AG20443 (cell line): Measurements from ENCODE around the gene SIGLEC1.

Experiments
- DNase-seq: peaks from one replicate; pipeline ENCODE4 v3.0.0; 2012; ENCODE audit warnings: low spot score, mixed read lengths

SIGLEC1 gene

GRCh38 chr20:3679749-3680700, 32.4 kb downstream of the SIGLEC1 start:
- peak; percentile 77 for DNase-seq

DNA sequence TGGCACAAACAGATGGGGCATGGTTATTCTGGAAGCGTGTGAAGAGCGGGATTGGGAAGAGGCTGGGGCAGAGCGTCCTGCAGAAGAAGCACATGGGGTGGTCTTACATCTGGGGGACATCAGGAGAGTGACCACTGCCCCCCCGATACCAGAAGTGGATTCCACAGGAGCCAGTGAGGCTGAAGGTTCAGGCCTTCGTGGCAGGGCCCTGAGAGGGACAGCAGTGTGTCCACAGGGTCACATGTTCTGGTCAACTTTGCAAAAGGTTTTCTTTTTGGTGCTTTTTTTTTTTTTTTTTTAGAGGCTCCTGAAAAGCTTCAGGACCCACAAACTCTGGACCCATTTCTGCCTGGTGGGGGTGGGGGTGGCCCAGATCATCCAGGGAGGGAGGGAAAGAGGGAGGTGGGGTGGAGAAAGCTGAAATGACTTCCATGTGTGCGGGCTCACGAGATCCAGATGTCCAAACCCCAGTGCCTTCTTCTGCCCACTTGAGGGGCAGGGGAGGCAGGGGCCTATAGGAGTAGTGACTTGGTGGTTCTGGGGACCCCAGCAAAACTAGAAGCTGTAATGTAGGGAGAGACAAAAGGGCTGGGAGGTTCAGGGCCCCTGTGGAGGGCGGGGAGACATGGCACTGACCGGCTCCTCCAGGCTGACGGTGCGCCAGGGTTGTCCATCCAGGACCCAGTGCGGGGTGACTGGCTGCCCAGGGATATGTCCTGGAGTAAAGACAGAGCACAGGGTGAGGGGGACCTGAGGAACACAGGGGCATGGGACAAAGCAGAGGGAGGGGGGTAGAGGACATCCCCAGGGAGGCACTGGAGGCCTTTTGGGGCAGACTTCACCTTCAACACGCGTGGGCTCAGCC, 33.3 kb downstream of the SIGLEC1 start:
- DNase-seq: peak; percentile 53

GRCh38 chr20:3678198-3678597, 34.2 kb downstream of the SIGLEC1 start:
- no peak for DNase-seq

- no peak for DNase-seq
Measured at GRCh38 chr20:3677733-3678132, 34.7 kb downstream of the SIGLEC1 start.

- DNase-seq: no peak
Measured at GRCh38 chr20:3674995-3675900, 37.2 kb downstream of the SIGLEC1 start.

- DNase-seq: no peak
Measured at GRCh38 chr20:3674447-3674846, 38.0 kb downstream of the SIGLEC1 start.

DNA sequence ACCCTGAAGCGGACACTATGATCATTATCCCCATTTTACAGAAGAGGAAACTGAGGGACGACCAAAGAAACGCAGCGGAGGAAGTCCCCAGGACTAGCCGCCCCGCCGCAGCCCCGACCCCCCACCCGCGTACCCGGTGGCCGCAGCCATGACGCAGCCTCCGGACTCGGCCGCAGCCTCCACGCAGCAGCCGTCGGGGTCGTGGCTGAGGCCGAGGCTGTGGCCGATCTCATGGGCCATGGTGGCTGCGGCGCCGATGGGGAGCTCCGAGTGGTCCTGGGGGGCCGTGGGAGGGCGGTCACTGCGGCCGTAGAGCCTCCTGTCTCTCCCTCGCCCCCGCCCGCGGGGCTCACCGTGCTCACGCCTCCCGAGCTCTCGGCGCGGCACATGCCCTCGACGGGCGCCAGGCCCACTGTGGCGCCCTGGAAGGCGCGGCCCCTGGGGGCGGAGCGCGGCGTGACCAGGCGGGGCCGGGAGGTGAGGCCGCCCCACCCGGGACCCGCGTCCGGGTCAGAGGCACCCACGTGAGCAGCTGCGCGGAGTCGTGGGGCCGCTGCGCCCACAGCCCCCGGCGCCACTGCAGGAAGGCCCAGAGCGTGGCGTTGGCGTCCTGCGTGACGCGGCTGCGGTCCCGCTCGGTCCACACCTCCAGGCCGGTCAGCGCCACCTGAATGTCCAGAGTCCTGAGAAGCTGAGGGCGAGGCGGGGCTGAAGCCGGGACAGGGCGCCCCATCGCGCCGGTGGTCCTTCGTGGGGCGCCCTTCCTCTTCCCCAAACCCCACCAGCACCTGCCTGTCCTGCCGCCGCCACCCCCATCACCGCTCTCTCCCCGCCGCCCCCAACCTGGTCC, 39.0 kb downstream of the SIGLEC1 start:
- no peak for DNase-seq

DNA sequence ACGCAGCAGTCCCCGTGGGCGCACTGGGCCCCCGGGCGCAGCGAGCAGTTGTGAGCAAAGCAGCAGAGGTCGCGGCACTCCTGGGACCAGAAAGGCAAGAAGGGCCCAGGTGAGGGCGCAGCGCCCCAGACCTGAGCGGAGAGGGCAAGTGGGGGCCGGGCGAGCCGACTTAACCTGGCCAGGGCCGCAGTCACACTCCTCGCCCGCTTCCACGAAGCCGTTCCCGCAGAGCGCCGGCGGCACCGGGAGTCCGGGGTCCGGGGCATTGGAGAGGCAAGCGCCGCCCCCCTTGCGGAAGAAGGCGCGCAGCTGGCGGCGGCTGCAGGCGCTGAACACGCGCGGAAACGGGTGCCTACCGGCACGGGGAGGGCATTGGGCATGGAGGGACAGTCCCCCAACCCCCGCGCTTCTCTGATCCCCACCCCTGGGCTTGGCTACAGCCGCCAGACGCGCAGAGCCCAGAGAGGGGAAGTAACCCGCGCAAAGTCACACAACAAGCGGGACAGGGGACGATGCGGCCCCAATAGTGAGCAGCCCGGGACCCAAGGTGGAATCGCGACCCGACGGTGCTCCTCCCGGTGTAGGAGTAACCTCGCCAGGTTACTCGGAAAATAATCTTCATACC, 39.7 kb downstream of the SIGLEC1 start:
- DNase-seq: no peak

DNA sequence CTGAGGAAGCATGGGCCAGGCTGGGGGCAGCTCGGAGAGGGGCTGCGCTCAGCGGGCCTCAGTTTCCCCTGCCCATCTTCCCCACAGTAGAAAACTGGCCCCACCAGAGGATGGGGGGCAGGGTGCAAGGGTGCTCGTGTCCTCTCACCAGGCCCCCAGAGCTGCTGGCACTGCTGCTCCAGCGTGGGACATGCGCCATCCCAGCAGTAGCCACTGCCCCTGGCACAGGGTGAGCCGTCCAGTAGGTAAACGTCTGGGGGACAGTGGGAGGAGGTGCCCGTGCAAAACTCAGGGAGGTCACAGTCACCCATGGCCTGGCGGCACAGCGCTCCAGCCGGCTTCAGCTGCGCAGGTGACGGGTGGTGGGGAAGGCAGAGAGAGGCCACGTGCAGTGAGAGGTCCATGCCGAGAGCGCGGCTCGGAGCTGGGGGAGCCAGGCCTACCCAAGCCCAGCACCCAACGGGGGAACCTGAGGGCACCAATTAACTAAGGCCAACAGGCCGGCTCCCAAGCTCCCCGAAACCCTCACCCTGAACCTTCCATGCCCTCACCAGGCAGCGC, 40.3 kb downstream of the SIGLEC1 start:
- no peak for DNase-seq

- no peak for DNase-seq
Measured at GRCh38 chr20:3670945-3671344, 41.5 kb downstream of the SIGLEC1 start.

- DNase-seq: no peak
Measured at GRCh38 chr20:3670511-3670910, 41.9 kb downstream of the SIGLEC1 start.

DNA sequence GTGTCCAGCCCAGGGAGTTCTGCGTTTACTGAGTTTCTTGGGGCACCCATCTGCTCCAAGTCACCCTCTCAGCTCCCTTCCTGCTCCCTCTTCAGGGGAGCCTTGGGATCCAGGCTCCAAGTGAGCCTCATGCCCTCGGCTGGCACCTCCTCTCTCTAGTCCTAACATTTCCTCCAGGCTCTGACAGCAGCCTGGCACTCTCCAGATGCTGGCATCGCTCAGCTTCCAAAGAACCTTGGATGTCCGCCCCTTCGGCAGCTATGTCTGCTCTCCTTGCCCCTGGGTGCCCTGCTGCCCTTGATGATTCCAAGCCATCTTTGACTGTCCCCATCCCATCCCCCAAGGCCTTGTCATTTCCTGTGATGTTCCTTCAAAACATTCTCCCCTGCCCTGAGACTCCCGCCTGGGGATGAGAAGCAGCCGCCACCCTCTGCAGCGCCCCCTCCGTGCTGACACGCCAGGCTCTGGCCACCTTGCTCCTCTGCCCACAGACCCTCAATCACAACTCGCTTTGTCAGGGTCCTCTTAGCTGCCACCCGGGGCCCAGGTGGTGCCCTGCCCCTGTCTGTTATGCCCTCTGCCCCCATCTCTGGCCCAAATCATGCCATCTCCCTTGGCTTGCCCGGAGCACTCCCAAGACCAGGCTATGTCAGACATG, 42.6 kb downstream of the SIGLEC1 start:
- no peak for DNase-seq

GRCh38 chr20:3667434-3668037, 44.9 kb downstream of the SIGLEC1 start:
- DNase-seq: no peak

DNA sequence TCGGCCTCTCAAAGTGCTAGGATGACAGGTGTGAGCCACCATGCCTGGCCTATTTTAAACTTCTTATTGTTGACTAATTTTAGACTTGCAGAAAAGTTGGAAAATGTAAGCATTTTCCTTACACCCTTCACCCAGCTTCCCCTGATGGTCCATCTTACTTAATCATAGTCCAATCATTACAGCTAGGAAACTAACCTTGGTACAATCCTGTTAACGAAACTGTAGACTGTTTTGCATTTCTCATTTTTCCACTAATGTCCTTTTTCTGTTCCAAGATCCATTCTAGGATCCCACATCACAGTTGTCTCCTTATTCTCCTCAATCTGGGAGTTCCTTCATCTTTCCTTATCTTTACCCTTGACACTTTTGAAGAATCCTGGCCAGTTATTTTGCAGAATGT, 48.5 kb downstream of the SIGLEC1 start:
- no peak for DNase-seq

DNA sequence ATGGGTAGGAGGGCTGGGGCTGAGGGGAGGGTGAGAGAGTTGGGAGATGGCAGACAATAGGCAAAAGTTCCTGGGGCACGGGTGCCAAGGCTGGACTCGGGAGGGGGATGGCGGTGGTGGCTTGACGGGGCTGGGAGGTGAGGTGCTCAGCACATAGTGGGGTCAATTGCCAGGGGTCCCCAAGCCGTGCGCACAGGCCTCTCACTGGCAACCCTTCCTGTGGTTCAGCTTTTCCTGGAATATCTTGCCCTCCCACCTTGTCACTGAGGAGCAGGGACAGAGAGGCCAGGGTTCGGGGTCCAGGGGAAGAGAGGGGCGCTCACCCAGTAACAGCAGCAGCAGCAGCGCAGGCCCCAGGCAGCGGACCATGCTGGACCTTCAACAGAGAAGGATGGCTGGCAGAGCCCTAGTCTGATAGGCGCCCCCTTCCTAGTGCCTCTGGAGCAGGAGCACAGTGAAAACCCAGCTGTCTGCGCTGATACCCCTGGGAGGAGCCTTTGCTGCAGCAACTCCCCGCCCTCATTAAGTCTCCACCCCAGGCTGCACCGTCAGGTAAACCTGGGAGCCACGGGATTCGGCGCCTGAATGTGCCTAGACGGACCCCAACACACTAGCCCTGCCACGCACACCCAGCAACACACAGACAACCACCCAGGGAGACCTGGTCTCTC, 49.2 kb downstream of the SIGLEC1 start, which contains the start of gene GFRA4:
Gene GFRA4 (minus strand): TSS at position 369 of the 671 bp plus-strand sequence. CDS start 0 bp downstream, at position 369.
- DNase-seq: no peak
